Subcutaneous abdominal adipose tissue (tissue), 5 donors: ENCODE data around the gene CFAP61.

ENCODE experiments used
- H3K27ac ChIP-seq: one replicate; pipeline ENCODE4 v1.7.0; 2013; ENCODE audit warnings: low read depth, mild to moderate bottlenecking, inconsistent platforms, low read length, moderate library complexity
- H3K27me3 ChIP-seq, 5 donors: one replicate each; pipeline ENCODE4 v1.7.0; 2013; ENCODE audit warnings: low read length in 5 of 5, inconsistent platforms in 1 of 5; ENCODE audit not compliant: control insufficient read depth in 5 of 5, insufficient read depth in 4 of 5
- H3K36me3 ChIP-seq, 5 donors: one replicate each; pipeline ENCODE4 v1.7.0; 2013; ENCODE audit warnings: low read length in 5 of 5; ENCODE audit not compliant: control insufficient read depth in 5 of 5, insufficient read depth in 5 of 5
- H3K4me1 ChIP-seq, 5 donors: one replicate each; pipeline ENCODE4 v1.7.0; 2013; ENCODE audit warnings: low read length in 5 of 5, mild to moderate bottlenecking in 3 of 5, moderate library complexity in 1 of 5; ENCODE audit not compliant: control insufficient read depth in 5 of 5, insufficient read depth in 5 of 5
- H3K4me3 ChIP-seq, 5 donors: one replicate each; pipeline ENCODE4 v1.7.0; 2013; ENCODE audit warnings: low read length in 5 of 5, low read depth in 1 of 5
- H3K9ac ChIP-seq, 5 donors: one replicate each; pipeline ENCODE4 v1.7.0; 2013; ENCODE audit warnings: low read length in 5 of 5, mild to moderate bottlenecking in 4 of 5, moderate library complexity in 3 of 5
- H3K9me3 ChIP-seq, 5 donors: one replicate each; pipeline ENCODE4 v1.7.0; 2013; ENCODE audit warnings: low read length in 5 of 5; ENCODE audit not compliant: control insufficient read depth in 5 of 5
- donor health status: healthy.
- donor health status: healthy.
- donor health status: healthy.
- donor health status: healthy.
- donor health status: healthy.

Gene CFAP61

DNA sequence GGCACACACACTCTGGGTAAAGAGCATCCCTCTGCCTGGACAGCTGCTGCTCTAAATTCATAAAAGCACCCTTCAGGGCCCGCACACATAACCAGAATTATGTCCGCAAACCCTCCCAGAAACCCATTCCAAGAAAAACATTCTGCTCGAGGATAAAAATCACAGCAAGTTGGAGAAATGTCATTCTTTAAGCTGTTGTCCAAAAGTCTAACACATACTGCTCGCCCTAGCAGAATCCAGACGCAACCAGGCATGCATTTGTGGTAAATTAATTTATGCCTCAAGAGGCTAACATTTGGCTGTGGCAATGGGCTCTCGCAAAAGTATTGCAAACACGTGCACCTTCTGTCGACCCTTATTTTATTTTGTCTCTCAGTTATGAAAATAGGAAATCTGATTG, 199.5 kb downstream of the CFAP61 start:
- Histone ChIP-seq H3K4me3 (no peak overlapping the region), H3K27me3 (no peaks in the 10 kb centered on the region), H3K4me1 (peaks cover 0 to 3% (median 0%) of the 10 kb centered on the region in 5 donors), H3K27ac (no peak overlapping the region), H3K9me3 (no peaks in the 10 kb centered on the region), H3K9ac (no peak overlapping the region), H3K36me3 (no peaks in the 10 kb centered on the region)

DNA sequence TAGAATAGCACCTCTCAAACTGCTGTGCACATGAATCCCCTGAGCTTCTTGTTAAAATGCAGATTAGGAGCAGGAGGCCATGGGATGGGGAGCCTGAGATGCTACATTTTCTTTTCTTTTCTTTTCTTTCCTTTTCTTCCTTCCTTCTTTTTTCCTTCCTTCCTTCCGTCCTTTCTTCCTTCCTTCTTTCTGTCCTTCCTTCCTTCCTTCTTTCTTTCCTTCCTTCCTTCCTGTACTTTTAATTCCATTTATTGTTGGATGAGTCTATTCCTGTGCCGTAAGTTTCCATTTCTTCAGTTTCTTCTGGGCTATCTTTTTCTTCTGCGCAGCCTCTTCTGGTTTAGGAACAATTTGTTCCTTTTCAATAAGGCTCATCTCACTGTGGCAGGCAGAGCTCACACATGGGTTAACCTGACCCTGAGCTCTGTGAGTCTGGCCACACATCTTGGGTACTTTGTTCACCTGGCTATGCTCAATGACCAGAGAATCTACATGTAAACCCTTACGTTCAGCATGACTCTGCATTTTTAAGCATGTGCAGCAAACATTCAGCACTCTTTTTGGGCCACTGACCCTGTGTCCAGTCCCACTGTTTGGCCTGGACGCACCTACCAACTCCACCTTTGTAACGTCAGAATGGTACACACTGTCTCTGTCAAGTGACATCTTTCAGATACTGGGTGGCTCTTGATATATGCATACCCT, 200.9 kb downstream of the CFAP61 start:
- no peaks in the 10 kb centered on the region for H3K27me3 ChIP-seq
- H3K27ac ChIP-seq, result no peak overlapping the region
- no peaks in the 10 kb centered on the region for H3K36me3 ChIP-seq
- H3K4me3 ChIP-seq, result no peak overlapping the region
- H3K4me1 ChIP-seq, result peaks cover 0 to 3% (median 0%) of the 10 kb centered on the region in 5 donors
- no peaks in the 10 kb centered on the region for H3K9me3 ChIP-seq
- no peak overlapping the region for H3K9ac ChIP-seq

DNA sequence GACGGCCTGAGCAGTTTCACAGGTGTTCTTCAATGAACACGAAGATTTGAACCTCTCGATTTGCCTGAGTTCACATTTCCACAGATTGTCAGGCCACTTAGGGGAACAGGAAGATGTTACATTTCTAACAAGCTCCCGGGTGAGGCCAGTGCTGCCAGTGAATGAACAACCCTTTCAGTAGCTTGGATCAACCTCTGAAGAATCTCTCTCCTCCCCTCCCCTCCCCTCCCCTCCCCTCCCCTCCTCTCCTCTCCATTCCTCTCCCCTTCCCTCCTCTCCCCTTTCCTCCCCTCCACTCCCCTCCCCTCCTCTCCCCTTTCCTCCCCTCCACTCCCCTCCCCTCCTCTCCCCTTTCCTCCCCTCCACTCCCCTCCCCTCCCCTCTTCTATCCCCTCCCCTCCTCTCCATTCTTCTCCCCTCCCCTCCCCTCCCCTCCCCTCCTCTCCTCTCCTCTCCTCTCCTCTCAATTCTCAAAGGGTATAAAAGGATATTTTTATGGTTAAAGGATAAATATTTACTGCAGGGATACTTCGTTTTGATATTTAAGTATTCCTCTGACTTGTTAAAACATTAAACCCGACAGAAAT, 201.5 kb downstream of the CFAP61 start:
- no peaks in the 10 kb centered on the region for H3K27me3 ChIP-seq
- H3K27ac ChIP-seq, result no peak overlapping the region
- H3K9ac ChIP-seq, result no peak overlapping the region
- H3K36me3 ChIP-seq, result no peaks in the 10 kb centered on the region
- no peaks in the 10 kb centered on the region for H3K9me3 ChIP-seq
- H3K4me1 ChIP-seq, result no peaks in the 10 kb centered on the region
- no peak overlapping the region for H3K4me3 ChIP-seq

DNA sequence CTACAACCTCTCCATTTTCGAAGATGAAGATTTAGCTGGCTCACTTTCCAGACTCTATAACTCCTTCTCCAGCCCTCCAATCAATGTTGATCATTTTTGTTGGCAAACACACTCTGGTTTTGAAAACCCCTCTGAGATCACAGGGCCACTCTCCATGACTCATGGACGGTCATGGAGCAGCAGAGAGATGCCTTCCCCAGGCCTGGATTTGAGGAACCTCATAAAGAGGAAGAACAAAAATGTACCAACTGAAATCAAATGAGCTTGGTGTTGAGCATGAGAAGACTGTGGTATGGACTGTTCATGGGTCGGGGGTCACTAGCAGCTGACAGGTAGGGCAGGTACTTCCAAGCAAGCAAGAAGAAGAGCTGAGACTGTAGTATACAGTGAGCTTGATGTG, 202.8 kb downstream of the CFAP61 start:
- Histone ChIP-seq H3K9me3 (no peaks in the 10 kb centered on the region), H3K9ac (no peak overlapping the region), H3K4me3 (no peak overlapping the region), H3K27me3 (no peaks in the 10 kb centered on the region), H3K36me3 (no peaks in the 10 kb centered on the region), H3K4me1 (no peaks in the 10 kb centered on the region), H3K27ac (no peak overlapping the region)

DNA sequence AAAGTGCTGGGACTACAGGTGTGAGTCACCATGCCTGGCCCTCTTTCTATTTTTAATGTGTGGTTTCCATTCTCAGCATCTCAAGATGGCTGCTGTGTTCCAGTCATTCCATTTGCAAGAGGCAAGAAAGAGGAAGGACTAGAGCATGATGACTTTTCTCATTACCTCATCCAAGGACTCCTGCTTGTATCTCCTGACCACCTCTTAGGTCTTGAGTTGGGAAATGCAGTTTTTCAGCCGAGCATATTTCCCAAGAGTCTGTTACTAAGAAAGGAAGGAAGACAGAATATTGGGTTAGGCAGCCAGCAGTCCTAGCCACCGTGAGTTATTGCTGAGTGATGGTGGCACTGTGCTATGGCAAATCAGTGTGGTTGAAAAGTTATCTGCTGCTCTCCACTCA, 207.2 kb downstream of the CFAP61 start:
- no peak overlapping the region for H3K9ac ChIP-seq
- H3K36me3 ChIP-seq, result no peaks in the 10 kb centered on the region
- no peak overlapping the region for H3K4me3 ChIP-seq
- H3K27ac ChIP-seq, result no peak overlapping the region
- H3K9me3 ChIP-seq, result no peaks in the 10 kb centered on the region
- no peaks in the 10 kb centered on the region for H3K27me3 ChIP-seq
- H3K4me1 ChIP-seq, result no peaks in the 10 kb centered on the region

DNA sequence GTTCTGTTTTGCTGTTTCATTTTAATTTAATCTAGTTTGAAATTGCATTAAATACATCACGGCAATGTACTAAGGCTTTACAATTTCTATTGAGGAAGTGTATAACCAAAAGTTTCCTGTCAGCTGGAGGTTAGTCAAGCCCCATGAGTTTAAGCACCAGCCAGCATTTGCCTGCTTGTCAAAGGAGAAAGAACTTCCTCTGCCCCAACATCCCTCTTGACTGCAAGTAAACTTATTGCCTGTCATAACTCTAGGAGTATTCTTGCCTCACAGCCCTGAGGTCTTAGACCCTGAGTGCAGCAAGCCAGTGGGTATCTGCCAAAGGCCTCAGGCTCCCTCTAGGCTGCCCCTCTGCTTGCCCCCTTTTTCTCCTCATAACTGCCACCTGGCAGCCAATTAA, 208.8 kb downstream of the CFAP61 start:
- Histone ChIP-seq H3K4me1 (no peaks in the 10 kb centered on the region), H3K36me3 (no peaks in the 10 kb centered on the region), H3K9me3 (no peaks in the 10 kb centered on the region), H3K27ac (no peak overlapping the region), H3K27me3 (no peaks in the 10 kb centered on the region), H3K9ac (no peak overlapping the region), H3K4me3 (no peak overlapping the region)

DNA sequence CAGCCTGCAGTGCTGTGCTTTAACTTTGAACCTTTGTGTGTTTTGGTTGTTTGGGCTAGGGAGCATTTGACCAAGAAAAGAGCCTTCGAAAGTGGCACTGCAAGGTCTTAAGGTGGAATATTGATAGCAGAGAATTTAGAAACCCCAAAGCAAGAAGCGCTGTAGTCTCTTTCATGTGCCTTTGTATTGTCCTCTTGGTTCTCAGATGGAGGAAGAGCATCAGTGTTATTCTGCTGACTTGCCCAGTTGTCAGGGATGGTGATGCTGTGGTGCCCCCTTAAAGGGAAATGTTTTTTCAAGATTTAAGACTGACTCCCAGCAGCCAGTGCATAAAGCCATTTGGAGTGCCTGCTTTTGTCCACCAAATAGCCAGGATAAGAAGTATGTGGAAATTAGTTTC, 212.9 kb downstream of the CFAP61 start:
- no peak overlapping the region for H3K9ac ChIP-seq
- no peaks in the 10 kb centered on the region for H3K27me3 ChIP-seq
- no peak overlapping the region for H3K4me3 ChIP-seq
- H3K27ac ChIP-seq, result no peak overlapping the region
- H3K9me3 ChIP-seq, result no peaks in the 10 kb centered on the region
- peaks cover 0 to 13% (median 0%) of the 10 kb centered on the region in 5 donors for H3K4me1 ChIP-seq
- no peaks in the 10 kb centered on the region for H3K36me3 ChIP-seq

DNA sequence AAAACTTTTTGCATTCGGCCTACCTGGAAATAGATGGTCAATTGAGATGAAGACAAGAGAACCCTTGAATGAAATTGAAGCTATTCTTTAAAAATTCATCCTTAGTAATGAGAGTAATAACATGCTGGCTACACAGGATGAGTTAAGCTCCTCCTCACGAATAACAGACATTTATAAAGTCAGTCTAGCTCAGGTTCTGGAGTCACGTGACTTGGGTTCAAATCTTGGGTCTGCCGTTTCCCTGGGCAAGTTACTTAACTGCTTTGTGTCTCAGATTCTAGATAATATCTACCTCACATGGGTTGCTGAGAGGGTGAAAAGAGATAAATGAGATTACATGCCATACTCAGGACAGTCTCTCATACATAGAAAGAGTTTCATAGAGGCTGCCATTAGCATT, 214.2 kb downstream of the CFAP61 start:
- Histone ChIP-seq H3K4me3 (peak overlapping the region in 1 of 5 donors; percentile 29), H3K9ac (no peak overlapping the region), H3K4me1 (peaks cover 0 to 13% (median 0%) of the 10 kb centered on the region in 5 donors), H3K27me3 (no peaks in the 10 kb centered on the region), H3K9me3 (no peaks in the 10 kb centered on the region), H3K27ac (no peak overlapping the region), H3K36me3 (no peaks in the 10 kb centered on the region)

DNA sequence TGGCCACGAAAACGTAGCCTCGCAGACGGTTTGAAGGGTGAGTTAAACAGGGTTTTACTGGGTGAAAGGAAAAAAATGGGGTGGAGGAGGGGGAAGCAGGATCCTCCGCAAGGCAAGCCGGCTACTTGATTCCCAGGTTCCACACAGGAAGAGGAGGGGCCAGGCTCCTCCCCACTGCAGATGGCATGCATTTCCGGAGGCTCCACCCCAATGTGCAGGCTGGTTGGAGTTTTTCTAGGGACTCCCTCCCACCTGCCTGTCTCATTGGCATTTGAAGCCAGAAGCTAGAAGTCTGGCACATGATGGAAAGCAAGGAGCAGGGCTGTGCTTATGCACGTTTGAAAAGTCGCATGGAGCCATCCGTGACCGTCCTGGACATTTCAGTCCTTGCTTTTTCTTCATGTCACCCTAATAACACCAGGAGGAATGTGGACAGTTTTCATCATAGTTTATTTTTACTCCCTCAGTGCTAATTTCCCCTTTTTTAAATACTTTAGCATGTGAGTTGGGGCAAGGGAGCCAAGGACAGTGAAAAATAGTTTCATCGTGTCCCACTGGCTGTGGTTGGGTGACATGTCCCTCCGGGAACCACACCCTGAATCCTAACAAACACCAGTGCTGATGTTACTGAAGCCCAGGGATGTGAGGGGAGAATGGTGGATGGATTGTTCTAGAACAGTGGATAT, 215.5 kb downstream of the CFAP61 start:
- no peaks in the 10 kb centered on the region for H3K9me3 ChIP-seq
- H3K4me1 ChIP-seq, result peaks cover 0 to 15% (median 0%) of the 10 kb centered on the region in 5 donors
- H3K27me3 ChIP-seq, result no peaks in the 10 kb centered on the region
- peak overlapping the region in 4 of 5 donors; percentile 3 to 35 (median 32) for H3K4me3 ChIP-seq
- no peak overlapping the region for H3K27ac ChIP-seq
- no peak overlapping the region for H3K9ac ChIP-seq
- no peaks in the 10 kb centered on the region for H3K36me3 ChIP-seq

DNA sequence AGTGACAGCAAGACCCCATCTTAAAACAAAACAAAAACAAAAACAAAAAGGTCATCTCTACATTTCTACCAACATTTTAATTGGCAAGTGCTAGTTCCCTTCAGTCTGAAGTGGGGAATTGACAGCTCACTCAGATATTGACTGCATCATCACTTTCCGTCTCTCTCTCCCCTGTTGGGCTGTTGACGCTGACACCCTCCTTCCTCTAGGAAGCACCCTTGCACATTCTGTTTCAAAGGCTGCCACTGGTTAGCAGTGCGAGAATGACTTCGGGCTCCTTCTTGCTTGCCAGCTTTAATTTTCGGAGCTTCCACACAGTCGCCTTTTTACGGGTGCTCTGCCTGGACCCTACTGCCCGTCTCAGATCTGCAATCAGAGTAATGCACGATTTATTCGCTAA, 218.9 kb downstream of the CFAP61 start:
- H3K4me1 ChIP-seq, result peaks cover 0 to 15% (median 0%) of the 10 kb centered on the region in 5 donors
- no peaks in the 10 kb centered on the region for H3K9me3 ChIP-seq
- no peaks in the 10 kb centered on the region for H3K36me3 ChIP-seq
- H3K9ac ChIP-seq, result no peak overlapping the region
- H3K27ac ChIP-seq, result no peak overlapping the region
- no peaks in the 10 kb centered on the region for H3K27me3 ChIP-seq
- H3K4me3 ChIP-seq, result no peak overlapping the region
